Gastroesophageal sphincter (tissue), 4 donors: ENCODE results near the gene CCDC106. TPM values are rescaled to one million over a fixed set of nuclear protein-coding genes. Genes with fewer than 3 reads are reported as not detected.

ENCODE experiments used
- ATAC-seq: fragments of 150-250 bp; one replicate; pipeline ENCODE4 v1.9.1; 2016; ENCODE audit warnings: mild to moderate bottlenecking, moderate library complexity
- H3K27ac ChIP-seq, 4 donors: fragments of 200-600 bp; sonication (generic) in 3 of 4; 1 replicate in 3 of 4; 2 replicates in 1 of 4; pipeline ENCODE4 v1.5.1; 2016 to 2019
- H3K27me3 ChIP-seq: fragments of 200-600 bp; sonication (generic); one replicate; pipeline ENCODE4 v1.5.1; 2019
- H3K36me3 ChIP-seq, 2 donors: fragments of 200-600 bp; sonication (generic); one replicate each; pipeline ENCODE4 v1.5.1; 2019; ENCODE audit warnings: control low read depth in 1 of 2
- H3K4me1 ChIP-seq, 3 donors: fragments of 200-600 bp; sonication (generic); 1 replicate in 2 of 3; 2 replicates in 1 of 3; pipeline ENCODE4 v1.5.1; 2016 to 2019; ENCODE audit warnings: control low read depth in 2 of 3
- H3K4me3 ChIP-seq, 2 donors: fragments of 200-600 bp; sonication (generic); one replicate each; pipeline ENCODE4 v1.5.1; 2019; ENCODE audit warnings: mild to moderate bottlenecking in 1 of 2, moderate library complexity in 1 of 2
- H3K9me3 ChIP-seq, 3 donors: fragments of 200-600 bp; sonication (generic); one replicate each; pipeline ENCODE4 v1.5.1; 2017 to 2019; ENCODE audit warnings: control low read depth in 2 of 3
- EP300 ChIP-seq: sonication (generic); formaldehyde crosslinking; IDR thresholded peaks from one replicate; pipeline ENCODE4 v1.6.1; 2017; ENCODE audit warnings: antibody characterized with exemption, mild to moderate bottlenecking
- POLR2A ChIP-seq, 2 donors: fragments of 450-650 bp; IDR thresholded peaks; one replicate each; pipeline ENCODE4 v1.6.1; 2017; ENCODE audit warnings: antibody characterized with exemption in 2 of 2, mild to moderate bottlenecking in 2 of 2, moderate library complexity in 1 of 2
- POLR2AphosphoS5 ChIP-seq: sonication (generic); formaldehyde crosslinking; IDR thresholded peaks from one replicate; pipeline ENCODE4 v1.6.1; 2017; ENCODE audit warnings: antibody characterized with exemption
- WGBS, 2 donors: methylation state at CpG; one replicate each; pipeline ENCODE4 v1.1.5; 2018; ENCODE audit warnings: low coverage in 1 of 2; 5-methylcytosine and 5-hydroxymethylcytosine counted together
- total RNA-seq, 4 donors: library from RNA; depleted of rRNA; stranded (reverse); fragments of >200 nt; gene quantifications; one replicate each; pipeline ENCODE4 v1.1.0, GENCODE V29; 2016
- TF ChIP-seq, protein P1 (sequence below), 4 experiments: fragments of 200-600 bp in 2 of 4; fragments of 450-650 bp in 2 of 4; sonication (generic) in 1 of 4; IDR thresholded peaks; one replicate each; pipeline ENCODE4 v1.5.1; 2017 to 2019; ENCODE audit warnings: antibody characterized with exemption in 4 of 4, mild to moderate bottlenecking in 2 of 4, moderate library complexity in 2 of 4

The CCDC106 gene
- total RNA-seq, 4 donors from 2014 or later = 11.4 to 28.5 (median 15.5) TPM

DNA sequence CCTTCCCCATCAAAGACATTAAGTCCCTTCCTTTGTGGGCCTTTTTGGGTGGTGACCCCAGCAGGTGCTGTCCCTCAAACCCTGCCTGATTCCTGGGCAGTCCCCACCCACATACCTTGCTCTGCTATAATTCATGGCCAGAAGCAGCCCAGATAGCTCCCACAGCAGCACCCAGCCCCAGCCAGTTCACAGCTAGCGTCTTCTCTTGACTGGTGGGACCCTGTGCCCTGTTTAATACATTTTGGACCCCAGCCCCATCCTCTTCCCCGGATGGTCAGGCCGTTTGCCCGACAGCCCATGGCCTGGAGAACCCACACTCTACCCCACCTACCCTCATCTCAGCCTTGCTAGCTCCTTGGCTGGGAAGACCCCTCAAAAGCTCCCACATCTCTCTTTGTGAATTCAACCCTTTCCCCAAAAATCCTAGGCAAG, 2.1 kb downstream of the CCDC106 start:
- peak overlapping the region in 2 of 4 donors; percentile 87 to 93 for H3K27ac ChIP-seq
- no peak for ATAC-seq
- TF ChIP-seq POLR2A (IDR thresholded peaks at IDR 0.05) = no peak
- TF ChIP-seq, protein P1, sequence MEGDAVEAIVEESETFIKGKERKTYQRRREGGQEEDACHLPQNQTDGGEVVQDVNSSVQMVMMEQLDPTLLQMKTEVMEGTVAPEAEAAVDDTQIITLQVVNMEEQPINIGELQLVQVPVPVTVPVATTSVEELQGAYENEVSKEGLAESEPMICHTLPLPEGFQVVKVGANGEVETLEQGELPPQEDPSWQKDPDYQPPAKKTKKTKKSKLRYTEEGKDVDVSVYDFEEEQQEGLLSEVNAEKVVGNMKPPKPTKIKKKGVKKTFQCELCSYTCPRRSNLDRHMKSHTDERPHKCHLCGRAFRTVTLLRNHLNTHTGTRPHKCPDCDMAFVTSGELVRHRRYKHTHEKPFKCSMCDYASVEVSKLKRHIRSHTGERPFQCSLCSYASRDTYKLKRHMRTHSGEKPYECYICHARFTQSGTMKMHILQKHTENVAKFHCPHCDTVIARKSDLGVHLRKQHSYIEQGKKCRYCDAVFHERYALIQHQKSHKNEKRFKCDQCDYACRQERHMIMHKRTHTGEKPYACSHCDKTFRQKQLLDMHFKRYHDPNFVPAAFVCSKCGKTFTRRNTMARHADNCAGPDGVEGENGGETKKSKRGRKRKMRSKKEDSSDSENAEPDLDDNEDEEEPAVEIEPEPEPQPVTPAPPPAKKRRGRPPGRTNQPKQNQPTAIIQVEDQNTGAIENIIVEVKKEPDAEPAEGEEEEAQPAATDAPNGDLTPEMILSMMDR (IDR thresholded peaks at IDR 0.05) = no peak
- TF ChIP-seq POLR2AphosphoS5 = no peak
- no peak for TF ChIP-seq EP300
- no peaks in the 10 kb centered on the region for H3K27me3 ChIP-seq
- no peaks in the 10 kb centered on the region for H3K9me3 ChIP-seq
- peaks cover 0 to 35% of the 10 kb centered on the region in 2 donors for H3K36me3 ChIP-seq
- H3K4me3 ChIP-seq = no peak overlapping the region
- 70% methylated on average over 2 to 4 of the region's 4 CpGs for WGBS, 2 donors
- H3K4me1 ChIP-seq = peaks cover 0 to 62% (median 28%) of the 10 kb centered on the region in 3 donors

DNA sequence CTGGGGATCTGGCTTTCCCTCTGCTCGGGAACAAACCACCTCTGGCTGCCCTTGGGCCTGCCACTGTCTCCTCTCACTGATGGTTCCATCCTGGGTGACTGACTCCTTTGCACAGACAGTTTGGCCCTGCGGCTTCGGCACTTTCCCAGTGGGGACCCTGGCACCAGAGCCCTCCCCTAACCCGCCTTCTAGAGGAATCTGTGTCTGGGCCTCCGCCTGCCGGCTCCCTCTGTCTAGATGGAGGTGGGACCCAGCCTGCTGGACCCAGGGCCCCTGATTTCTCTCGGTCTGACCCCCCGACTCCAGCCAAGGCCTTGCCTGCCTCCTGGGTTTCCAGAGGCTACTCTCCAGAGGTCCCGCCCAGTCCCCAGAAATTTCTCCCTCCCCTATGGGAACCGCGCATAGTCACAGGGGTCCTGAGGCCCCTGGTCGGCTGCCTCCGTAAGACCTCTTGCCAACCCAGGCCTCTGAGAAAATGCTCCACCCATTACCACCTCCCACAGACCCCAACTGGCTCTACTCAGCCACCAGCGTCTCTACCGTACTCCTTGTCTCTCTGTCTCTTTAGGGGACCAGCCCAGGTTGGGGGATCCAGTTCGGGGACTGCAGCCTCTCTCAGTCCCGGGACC, 2.7 kb downstream of the CCDC106 start:
- 80 to 81% methylated on average over 1 to 4 of the region's 17 CpGs for WGBS, 2 donors
- no peak for ATAC-seq
- H3K27ac ChIP-seq = no peak overlapping the region
- H3K4me1 ChIP-seq = peaks cover 0 to 61% (median 28%) of the 10 kb centered on the region in 3 donors
- no peak overlapping the region for H3K4me3 ChIP-seq
- peaks cover 0 to 29% of the 10 kb centered on the region in 2 donors for H3K36me3 ChIP-seq
- H3K9me3 ChIP-seq = no peaks in the 10 kb centered on the region
- TF ChIP-seq POLR2AphosphoS5 (no peak), POLR2A (IDR thresholded peaks at IDR 0.05) (no peak), EP300 (no peak)
- TF ChIP-seq, protein P1 (IDR thresholded peaks at IDR 0.05) = no peak
- no peaks in the 10 kb centered on the region for H3K27me3 ChIP-seq

DNA sequence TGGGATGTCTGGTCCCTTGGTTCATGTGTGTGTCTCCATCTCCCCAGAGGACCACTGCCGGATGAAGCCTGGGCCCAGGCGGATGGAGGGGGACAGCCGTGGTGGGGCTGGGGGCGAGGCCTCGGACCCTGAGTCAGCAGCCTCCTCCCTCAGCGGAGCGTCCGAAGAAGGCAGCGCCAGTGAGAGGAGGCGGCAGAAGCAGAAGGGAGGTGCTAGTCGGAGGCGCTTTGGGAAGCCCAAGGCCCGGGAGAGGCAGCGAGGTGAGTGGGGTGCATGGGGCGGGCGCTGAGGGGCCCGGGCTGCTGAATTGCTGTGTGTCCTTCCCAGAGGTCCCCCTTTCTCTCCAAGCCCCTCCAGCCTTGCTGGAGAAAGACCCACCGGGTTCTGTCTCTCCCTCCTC, 3.2 kb downstream of the CCDC106 start:
- no peaks in the 10 kb centered on the region for H3K9me3 ChIP-seq
- H3K36me3 ChIP-seq = peaks cover 0 to 24% of the 10 kb centered on the region in 2 donors
- no peak overlapping the region for H3K4me3 ChIP-seq
- no peaks in the 10 kb centered on the region for H3K27me3 ChIP-seq
- TF ChIP-seq EP300 (no peak), POLR2AphosphoS5 (no peak), POLR2A (IDR thresholded peaks at IDR 0.05) (no peak)
- TF ChIP-seq, protein P1 (IDR thresholded peaks at IDR 0.05) = no peak
- H3K4me1 ChIP-seq = peaks cover 0 to 63% (median 32%) of the 10 kb centered on the region in 3 donors
- ATAC-seq = no peak
- 82% methylated on average over 10 of the region's 18 CpGs; no CpG with 5 or more reads in 1 of the 2 donors for WGBS, 2 donors
- H3K27ac ChIP-seq = no peak overlapping the region

DNA sequence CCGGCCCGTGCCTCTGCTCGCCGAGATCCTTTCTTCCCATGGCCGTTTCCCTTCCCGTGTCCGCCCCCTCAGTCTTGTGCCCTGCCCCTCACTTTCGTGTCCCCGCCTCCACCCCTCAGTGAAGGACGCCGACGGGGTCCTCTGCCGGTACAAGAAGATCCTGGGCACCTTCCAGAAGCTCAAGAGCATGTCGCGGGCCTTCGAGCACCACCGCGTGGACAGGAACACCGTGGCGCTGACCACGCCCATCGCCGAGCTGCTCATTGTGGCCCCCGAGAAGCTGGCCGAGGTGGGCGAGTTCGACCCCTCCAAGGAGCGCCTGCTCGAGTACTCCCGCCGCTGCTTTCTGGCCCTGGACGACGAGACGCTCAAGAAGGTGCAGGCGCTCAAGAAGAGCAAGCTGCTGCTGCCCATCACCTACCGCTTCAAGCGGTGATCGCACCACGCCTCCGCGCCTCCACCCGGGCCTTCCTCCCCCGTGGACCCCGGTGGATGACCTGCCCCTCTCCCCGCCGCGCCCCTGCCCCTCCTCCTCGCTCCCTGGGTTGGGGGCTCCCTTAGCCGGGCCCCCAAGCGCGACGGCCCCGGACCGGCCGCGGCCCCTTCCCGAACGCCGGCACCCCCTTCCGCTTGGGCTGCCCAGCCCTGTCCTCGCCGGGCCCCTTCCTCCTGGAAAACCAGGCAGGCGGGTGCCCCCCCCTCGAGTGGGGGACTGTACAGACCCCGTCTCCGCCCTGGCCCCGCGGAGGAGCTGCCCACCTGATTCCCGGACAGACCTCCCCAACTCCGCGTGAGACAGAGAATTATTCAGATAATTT, 4.5 kb downstream of the CCDC106 start:
- no peaks in the 10 kb centered on the region for H3K27me3 ChIP-seq
- peaks cover 0 to 63% (median 38%) of the 10 kb centered on the region in 3 donors for H3K4me1 ChIP-seq
- 60% methylated on average over 1 to 8 of the region's 71 CpGs for WGBS, 2 donors
- no peak overlapping the region for H3K4me3 ChIP-seq
- no peak for ATAC-seq
- no peaks in the 10 kb centered on the region for H3K9me3 ChIP-seq
- peak overlapping the region in 3 of 4 donors; percentile 97 to 99 (median 98) for H3K27ac ChIP-seq
- TF ChIP-seq POLR2A (IDR thresholded peaks at IDR 0.05) = no peak
- TF ChIP-seq POLR2AphosphoS5 = no peak
- no peak for TF ChIP-seq EP300
- TF ChIP-seq, protein P1 (IDR thresholded peaks at IDR 0.05) = no peak
- peaks cover 0 to 23% of the 10 kb centered on the region in 2 donors for H3K36me3 ChIP-seq
